ENCODE results near the gene TNIK. TPM values are rescaled to one million over a fixed set of nuclear protein-coding genes. Genes with fewer than 3 reads are reported as not detected.

Gene TNIK
- total and polyA plus RNA-seq, 2 of the 4 experiments (the other 2 are of a cell fraction): 3.4 to 6.3 TPM

GRCh38 chr3:171329746-171330145, 130.5 kb downstream of the TNIK start:
- BruUV-seq (replicated peaks): no TSS peak
- Histone ChIP-seq H2AFZ (replicated peaks; ENCODE audit: low read length, poor library complexity) (no peak overlapping the region), H3K4me1 (ENCODE audit: control insufficient read depth, insufficient read depth, low read length) (no peaks in the 10 kb centered on the region), H3K18ac (ENCODE audit: low read depth, low read length) (no peak overlapping the region), H3K14ac (replicated peaks; ENCODE audit: low read depth, low read length) (no peak overlapping the region), H3K23ac (ENCODE audit: low read depth, low read length) (no peak overlapping the region), H3K36me3 (ENCODE audit: control insufficient read depth, insufficient read depth, low read length) (no peaks in the 10 kb centered on the region), H4K8ac (ENCODE audit: low read depth in 2 of 2, low read length in 2 of 2) (no peak overlapping the region), H3K4ac (ENCODE audit: low read depth, low read length) (no peak overlapping the region), H2BK120ac (ENCODE audit: low read depth, low read length) (no peak overlapping the region), H2BK15ac (ENCODE audit: low read depth, low read length) (no peak overlapping the region), H4K5ac (ENCODE audit: low read depth, low read length) (no peak overlapping the region), H3K4me3 (ENCODE audit: insufficient read depth, low read depth, low read length) (no peak overlapping the region), H2BK20ac (ENCODE audit: low read depth, low read length) (no peak overlapping the region), H2AK5ac (ENCODE audit: low read depth, low read length) (no peak overlapping the region), H3K4me2 (ENCODE audit: low read depth, low read length) (no peak overlapping the region), H4K20me1 (ENCODE audit: insufficient read depth, low read length) (no peaks in the 10 kb centered on the region; the same call in 1 of the 2 replicates), H3K27ac (ENCODE audit: insufficient read depth, low read length) (no peak overlapping the region), H3K9me1 (ENCODE audit: insufficient read depth, low read length) (no peaks in the 10 kb centered on the region), H3K9me3 (ENCODE audit: control insufficient read depth, insufficient read depth, low read length) (no peaks in the 10 kb centered on the region), H3K9ac (ENCODE audit: low read depth, low read length) (no peak overlapping the region), H3K56ac (ENCODE audit: extremely low read depth, insufficient read depth, low read length) (no peak overlapping the region), H2AK9ac (replicated peaks; ENCODE audit: low read depth, low read length, poor library complexity) (no peak overlapping the region), H3K27me3 (ENCODE audit: control insufficient read depth, insufficient read depth, low read length) (peaks cover 2% of the 10 kb centered on the region; the same call in 1 of the 2 replicates), H2BK5ac (ENCODE audit: low read depth, low read length, poor library complexity, severe bottlenecking) (no peak overlapping the region), H4K91ac (ENCODE audit: insufficient read depth, low read depth, low read length) (no peak overlapping the region), H3K79me1 (ENCODE audit: low read depth in 1 of 2, low read length in 2 of 2) (no peaks in the 10 kb centered on the region)
- DNase-seq (no peak), ATAC-seq (ENCODE audit: low read depth) (no peak)
- no CpG with 5 or more reads among the region's 4 CpGs for WGBS, 2 experiments (ENCODE audit: extremely low coverage in 2 of 2, insufficient read length in 1 of 2)
- in situ Hi-C loops (cut with MboI; ENCODE audit: low sequenced_read_pairs): no loop called here
- no peak for TF ChIP-seq RAD21 (IDR thresholded peaks at IDR 0.05; ENCODE audit: low read length)
- TF ChIP-seq SMC3 (IDR thresholded peaks at IDR 0.05; ENCODE audit: low read depth, low read length): no peak
- TF ChIP-seq MXI1 (IDR thresholded peaks at IDR 0.05; ENCODE audit: borderline replicate concordance, low read depth, low read length): no peak
- no peak for TF ChIP-seq NFE2L2 (IDR thresholded peaks at IDR 0.05; ENCODE audit: low read depth, low read length)
- no peak for TF ChIP-seq CEBPB (IDR thresholded peaks at IDR 0.05; ENCODE audit: low read depth, low read length)
- TF ChIP-seq MAZ (IDR thresholded peaks at IDR 0.05; ENCODE audit: borderline replicate concordance, low read depth, low read length): no peak
- TF ChIP-seq FOS (IDR thresholded peaks at IDR 0.05; ENCODE audit: low read depth, low read length): no peak
- no peak for TF ChIP-seq CTCF (conservative IDR thresholded peaks at IDR 0.05; ENCODE audit: low read depth, low read length)
- dilution Hi-C loops (cut with HindIII; ENCODE audit: low sequenced_read_pairs, unreplicated experiment): no loop called here
- POLR2A ChIA-PET (ENCODE audit: unreplicated experiment): no interaction called here
- CTCF ChIA-PET: interaction anchor here (0.9 kb wide), 1 partner anchor 368 kb away, joined by 3 read pairs; no protein-coding TSS in a partner anchor
- intact Hi-C loops (cut with micrococcal nuclease): no loop called here

Measured in IMR-90 (cell line).